ENCODE data around the gene LIFR.

Gene LIFR

GRCh38 chr5:38434966-38435705, 121.3 kb downstream of the LIFR start:
- no peak for DNase-seq (ENCODE audit: low spot score)

DNA sequence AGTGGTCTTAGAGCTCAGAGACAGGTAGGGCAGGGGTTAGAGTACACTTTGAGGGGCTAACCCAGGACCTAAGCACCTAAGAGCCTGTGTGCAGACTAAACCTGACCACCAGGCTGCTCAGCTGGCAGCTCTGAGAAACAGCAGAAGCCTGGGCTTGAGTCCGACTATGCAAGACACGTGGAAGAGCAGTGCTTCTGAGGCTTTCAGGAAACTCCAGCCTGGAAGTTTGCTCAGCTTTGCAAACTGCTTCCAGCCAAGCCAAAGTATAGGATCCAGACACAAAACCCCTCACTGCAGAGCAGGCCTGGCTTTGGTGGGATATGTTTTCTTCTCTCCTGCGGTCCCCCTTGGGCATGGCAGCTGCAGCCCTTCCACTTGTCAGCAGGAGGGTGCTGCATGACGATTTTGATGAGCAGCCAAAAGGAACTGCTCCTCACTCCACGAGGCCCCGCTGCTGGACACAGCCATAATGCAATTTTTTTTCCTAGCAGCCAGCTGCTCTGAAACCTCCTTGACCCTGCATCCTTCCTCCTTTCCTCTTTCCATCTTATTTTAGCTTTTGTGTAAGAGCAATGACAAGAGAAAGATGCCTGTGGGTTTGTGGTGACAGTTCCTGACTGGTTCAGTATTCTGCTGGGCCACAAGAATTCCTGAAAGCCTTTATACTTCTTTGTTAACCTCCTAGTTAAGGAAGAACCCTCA, 123.1 kb downstream of the LIFR start:
- no peak for DNase-seq (ENCODE audit: low spot score)

DNA sequence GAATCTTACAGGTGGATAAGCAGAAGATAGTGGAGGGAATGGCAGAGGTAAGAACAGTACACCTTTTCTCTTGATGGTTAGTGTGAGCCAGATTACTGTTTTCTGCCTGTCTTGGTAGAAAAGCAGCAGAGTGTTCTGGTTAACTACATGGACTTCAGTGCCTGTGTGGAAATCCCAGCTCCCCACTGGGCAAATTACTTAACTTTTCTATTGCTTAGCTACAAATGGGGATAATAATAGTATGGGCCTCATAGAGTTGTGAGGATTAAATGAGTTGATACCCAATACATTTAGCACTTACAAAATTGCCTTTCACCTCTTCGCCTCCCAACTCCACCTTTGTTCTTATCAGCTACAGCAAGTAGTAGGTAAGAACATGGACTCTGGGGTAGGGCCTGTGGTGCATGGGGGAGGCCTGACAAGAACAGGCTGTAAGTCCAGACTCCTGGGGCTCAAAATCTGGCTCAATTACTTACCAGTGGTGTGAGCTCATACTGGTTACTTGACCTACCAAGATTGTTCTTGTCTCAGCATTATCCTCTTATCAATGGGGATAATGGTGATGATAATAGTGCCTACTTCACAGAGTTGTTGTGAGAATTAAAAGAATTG, 125.1 kb downstream of the LIFR start:
- DNase-seq (ENCODE audit: low spot score): no peak

DNA sequence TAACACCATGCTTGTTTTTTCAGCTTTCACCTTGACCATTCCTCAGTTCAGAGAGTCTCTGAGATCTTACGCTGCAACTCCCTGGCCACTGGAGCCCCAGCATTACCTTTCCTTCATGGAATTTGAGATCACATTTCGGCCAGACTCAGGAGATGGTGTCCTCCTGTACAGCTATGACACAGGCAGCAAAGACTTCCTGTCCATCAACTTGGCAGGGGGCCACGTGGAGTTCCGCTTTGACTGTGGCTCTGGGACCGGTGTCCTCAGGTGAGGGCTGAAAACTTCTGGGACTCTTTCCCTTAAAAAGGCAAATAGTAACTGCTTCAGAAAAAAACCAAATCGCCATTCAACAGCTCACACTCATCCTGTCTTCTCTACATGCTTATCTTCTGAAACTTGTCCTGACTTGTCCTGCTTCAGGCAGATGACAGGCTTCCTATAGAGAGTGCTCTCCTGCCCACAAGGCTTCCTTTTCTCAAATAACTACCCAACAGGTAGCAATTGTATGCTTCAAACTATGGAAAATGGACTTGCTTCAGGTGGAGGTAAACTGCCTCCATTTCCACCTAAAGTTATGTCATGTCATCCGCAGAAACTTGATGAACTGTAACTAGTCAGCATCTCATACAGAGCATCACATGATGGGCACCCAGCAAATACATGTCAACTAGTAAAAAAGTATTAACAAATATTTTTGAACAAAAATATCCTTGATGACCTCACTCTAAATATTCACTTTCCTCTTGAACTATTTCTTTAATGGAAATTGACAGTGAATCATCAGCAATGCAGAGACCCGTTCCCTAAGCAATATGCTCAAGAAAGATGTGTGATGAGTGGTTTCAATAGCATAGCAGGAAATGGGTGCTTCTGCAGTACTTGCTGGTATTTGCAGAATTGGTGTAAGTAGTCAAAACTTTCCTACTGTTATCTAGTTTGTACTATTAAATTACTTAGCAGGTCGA, 129.2 kb downstream of the LIFR start:
- DNase-seq (ENCODE audit: low spot score): no peak

GRCh38 chr5:38426490-38426889, 130.0 kb downstream of the LIFR start:
- no peak for DNase-seq (ENCODE audit: low spot score)

Measured in CD4-positive, alpha-beta T cell treated with Interleukin-2 at 100 ng/mL for 4 hours (primary cell).